Osteocyte (in vitro differentiated cells): Measurements from ENCODE around the gene SERPINA3. TPM values are rescaled to one million over a fixed set of nuclear protein-coding genes. Genes with fewer than 3 reads are reported as not detected.

ENCODE experiments used
- DNase-seq: peaks from one replicate; pipeline ENCODE4 v3.0.0; 2021; ENCODE audit warnings: mixed read lengths; ENCODE audit not compliant: unreplicated experiment; ENCODE audit errors: extremely low spot score
- H3K27ac Mint-ChIP-seq: one replicate; pipeline ENCODE4 v1.8.0; 2021; ENCODE audit warnings: mild to moderate bottlenecking, mixed read lengths; ENCODE audit not compliant: unreplicated experiment
- H3K27me3 Mint-ChIP-seq: one replicate; pipeline ENCODE4 v1.8.0; 2021; ENCODE audit warnings: mixed read lengths; ENCODE audit not compliant: unreplicated experiment
- H3K36me3 Mint-ChIP-seq: one replicate; pipeline ENCODE4 v1.8.0; 2021; ENCODE audit warnings: mixed read lengths; ENCODE audit not compliant: unreplicated experiment
- H3K4me1 Mint-ChIP-seq: one replicate; pipeline ENCODE4 v1.8.0; 2021; ENCODE audit warnings: mixed read lengths; ENCODE audit not compliant: unreplicated experiment
- H3K4me3 Mint-ChIP-seq: one replicate; pipeline ENCODE4 v1.8.0; 2021; ENCODE audit warnings: mild to moderate bottlenecking, moderate library complexity, mixed read lengths; ENCODE audit not compliant: unreplicated experiment
- H3K9me3 Mint-ChIP-seq: one replicate; pipeline ENCODE4 v1.8.0; 2021; ENCODE audit warnings: mixed read lengths; ENCODE audit not compliant: unreplicated experiment
- total RNA-seq: library from RNA; stranded (reverse); gene quantifications from 2 replicates; pipeline ENCODE4 v1.2.1, GENCODE V29; 2021
- TF ChIP-seq, protein P1 (sequence below): fragments of 200-600 bp; sonication (generic); IDR thresholded peaks from 2 replicates; pipeline ENCODE4 v1.5.0; 2021; ENCODE audit warnings: antibody characterized with exemption, mild to moderate bottlenecking, moderate library complexity

The SERPINA3 gene
- total RNA-seq, 1 donor from 2014 or later = 1.2 TPM

DNA sequence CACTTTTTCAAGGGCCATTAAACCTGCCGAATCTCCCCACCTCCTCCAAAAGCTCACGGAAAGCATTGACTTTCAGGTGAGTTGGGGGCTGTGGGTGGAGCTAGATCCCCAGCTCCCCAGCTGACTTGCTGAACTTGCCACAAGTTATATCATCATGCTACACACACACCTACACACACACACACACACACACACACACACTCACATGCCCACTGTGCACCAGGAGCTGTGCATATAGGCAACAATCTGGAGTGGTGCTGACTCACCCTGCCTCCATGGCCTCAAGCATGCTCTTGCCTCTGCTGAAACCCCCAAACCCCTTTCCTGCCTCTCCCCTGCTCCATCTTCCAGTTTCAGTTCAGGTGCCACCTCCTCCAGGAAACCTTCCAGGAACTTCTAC, 26.1 kb downstream of the SERPINA3 start:
- DNase-seq = no peak
- TF ChIP-seq, protein P1, sequence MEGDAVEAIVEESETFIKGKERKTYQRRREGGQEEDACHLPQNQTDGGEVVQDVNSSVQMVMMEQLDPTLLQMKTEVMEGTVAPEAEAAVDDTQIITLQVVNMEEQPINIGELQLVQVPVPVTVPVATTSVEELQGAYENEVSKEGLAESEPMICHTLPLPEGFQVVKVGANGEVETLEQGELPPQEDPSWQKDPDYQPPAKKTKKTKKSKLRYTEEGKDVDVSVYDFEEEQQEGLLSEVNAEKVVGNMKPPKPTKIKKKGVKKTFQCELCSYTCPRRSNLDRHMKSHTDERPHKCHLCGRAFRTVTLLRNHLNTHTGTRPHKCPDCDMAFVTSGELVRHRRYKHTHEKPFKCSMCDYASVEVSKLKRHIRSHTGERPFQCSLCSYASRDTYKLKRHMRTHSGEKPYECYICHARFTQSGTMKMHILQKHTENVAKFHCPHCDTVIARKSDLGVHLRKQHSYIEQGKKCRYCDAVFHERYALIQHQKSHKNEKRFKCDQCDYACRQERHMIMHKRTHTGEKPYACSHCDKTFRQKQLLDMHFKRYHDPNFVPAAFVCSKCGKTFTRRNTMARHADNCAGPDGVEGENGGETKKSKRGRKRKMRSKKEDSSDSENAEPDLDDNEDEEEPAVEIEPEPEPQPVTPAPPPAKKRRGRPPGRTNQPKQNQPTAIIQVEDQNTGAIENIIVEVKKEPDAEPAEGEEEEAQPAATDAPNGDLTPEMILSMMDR = no peak
- Mint-ChIP-seq H3K27ac (no peak overlapping the region), H3K9me3 (no peaks in the 10 kb centered on the region), H3K4me3 (no peak overlapping the region), H3K36me3 (no peaks in the 10 kb centered on the region), H3K27me3 (peaks cover 6% of the 10 kb centered on the region), H3K4me1 (peaks cover 2% of the 10 kb centered on the region)

DNA sequence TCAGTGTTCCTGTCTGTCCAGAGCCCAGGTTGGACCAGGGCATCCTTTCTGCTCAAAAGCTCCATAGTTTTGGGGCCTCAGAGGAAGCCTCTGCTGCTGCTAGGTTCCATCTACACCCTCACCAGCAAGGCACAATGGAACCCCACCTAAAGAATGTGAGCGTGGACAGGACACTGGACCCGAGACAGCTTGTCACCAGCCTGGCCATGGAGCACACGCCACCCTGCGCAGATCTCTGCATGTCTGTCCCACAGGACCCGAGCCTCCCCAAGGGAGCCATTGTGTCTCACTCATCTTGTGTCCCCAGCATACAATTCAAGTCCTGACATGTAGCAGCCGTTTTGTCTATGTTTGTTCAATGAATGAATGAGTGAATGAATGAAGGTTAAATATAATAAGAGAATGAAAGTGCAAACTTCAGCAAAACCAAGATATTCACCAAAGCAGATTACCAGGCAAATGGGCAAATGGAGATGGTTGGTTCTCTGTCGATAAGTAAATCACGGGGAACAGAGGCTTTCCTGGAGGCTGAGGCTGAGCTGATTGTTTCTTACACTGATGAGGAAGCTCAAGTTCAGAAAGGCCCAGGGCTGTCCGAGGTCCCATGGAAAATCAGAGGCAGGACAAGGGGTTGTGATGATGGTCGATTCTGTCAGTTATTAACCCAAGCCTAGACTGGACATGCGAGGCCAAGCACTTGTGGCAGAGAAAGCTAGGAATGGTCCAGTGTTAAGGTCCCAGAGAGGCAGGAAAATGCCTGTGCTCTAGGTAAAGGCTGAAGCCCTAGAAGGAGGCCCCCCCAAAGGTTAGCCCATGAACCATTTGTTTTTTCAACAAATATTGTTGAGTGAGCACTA, 27.0 kb downstream of the SERPINA3 start:
- Mint-ChIP-seq H3K36me3 (no peaks in the 10 kb centered on the region), H3K27ac (no peak overlapping the region), H3K9me3 (no peaks in the 10 kb centered on the region), H3K4me3 (no peak overlapping the region), H3K4me1 (peaks cover 2% of the 10 kb centered on the region), H3K27me3 (peaks cover under 1% of the 10 kb centered on the region)
- TF ChIP-seq, protein P1 = no peak
- no peak for DNase-seq

DNA sequence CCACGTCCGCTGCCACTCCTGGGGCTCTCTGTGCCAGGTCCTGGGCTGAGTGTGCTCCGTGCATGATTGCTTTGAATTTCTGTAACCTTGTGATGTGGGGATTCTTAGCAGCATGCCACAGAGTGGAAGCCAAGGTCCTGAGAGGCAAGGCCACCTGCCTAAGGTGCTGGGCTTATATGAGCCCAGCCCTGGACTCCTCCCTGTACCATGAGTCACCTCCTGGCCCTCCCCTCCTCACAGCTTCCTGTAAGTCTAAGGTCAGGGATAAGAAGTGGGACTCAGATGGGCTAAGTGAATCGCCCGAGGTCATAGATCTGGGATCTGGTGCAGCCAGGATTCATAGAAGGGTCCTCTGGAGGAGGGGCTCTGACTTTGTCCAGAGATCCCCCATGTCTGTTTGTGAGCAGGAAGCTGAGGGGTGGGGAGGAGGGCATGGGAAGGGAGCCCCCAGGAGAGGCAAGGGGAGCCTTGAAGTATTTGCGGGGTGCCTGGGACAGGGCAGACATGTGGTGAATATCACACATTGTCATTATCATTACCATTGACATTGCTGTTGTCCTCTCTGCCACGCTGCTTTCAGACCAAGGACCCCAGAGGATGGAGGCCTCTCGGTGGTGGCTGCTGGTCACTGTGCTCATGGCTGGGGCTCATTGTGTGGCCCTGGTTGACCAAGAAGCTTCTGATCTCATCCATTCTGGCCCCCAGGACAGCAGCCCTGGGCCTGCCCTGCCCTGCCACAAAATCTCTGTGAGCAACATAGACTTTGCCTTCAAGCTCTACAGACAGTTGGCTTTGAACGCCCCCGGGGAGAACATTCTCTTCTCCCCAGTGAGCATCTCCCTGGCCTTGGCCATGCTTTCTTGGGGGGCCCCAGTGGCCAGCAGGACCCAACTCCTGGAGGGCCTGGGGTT, 28.8 kb downstream of the SERPINA3 start:
- no peak for DNase-seq
- TF ChIP-seq, protein P1 = no peak
- Mint-ChIP-seq H3K4me3 (no peak overlapping the region), H3K4me1 (peaks cover 4% of the 10 kb centered on the region), H3K27ac (no peak overlapping the region), H3K27me3 (no peaks in the 10 kb centered on the region), H3K36me3 (no peaks in the 10 kb centered on the region), H3K9me3 (no peaks in the 10 kb centered on the region)

DNA sequence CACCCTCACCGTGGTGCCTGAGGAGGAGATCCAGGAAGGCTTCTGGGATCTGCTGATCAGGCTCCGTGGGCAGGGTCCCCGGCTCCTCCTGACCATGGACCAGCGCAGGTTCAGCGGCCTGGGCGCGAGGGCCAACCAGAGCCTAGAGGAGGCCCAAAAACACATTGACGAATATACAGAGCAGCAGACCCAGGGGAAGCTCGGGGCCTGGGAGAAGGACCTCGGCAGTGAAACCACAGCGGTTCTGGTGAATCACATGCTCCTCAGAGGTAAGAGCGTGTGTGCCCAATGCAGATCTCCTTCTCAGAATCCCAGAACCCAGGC, 29.4 kb downstream of the SERPINA3 start:
- H3K27me3 Mint-ChIP-seq = no peaks in the 10 kb centered on the region
- no peak overlapping the region for H3K4me3 Mint-ChIP-seq
- H3K9me3 Mint-ChIP-seq = no peaks in the 10 kb centered on the region
- peaks cover 10% of the 10 kb centered on the region for H3K4me1 Mint-ChIP-seq
- H3K27ac Mint-ChIP-seq = no peak overlapping the region
- no peak for DNase-seq
- no peaks in the 10 kb centered on the region for H3K36me3 Mint-ChIP-seq
- TF ChIP-seq, protein P1 = no peak
